H1 (cell line): ENCODE measurements around the gene ZNF83. TPM values are rescaled to one million over a fixed set of nuclear protein-coding genes. Genes with fewer than 3 reads are reported as not detected.

Source experiments
- ATF3 ChIP-seq: IDR thresholded peaks from 2 replicates; pipeline ENCODE4 v1.6.1; 2011; ENCODE audit warnings: low read depth, mild to moderate bottlenecking, low read length; ENCODE audit not compliant: insufficient read depth
- CHD2 ChIP-seq: IDR thresholded peaks from 2 replicates; pipeline ENCODE4 v1.6.1; 2012; ENCODE audit warnings: low read length, improper control_type of control experiment
- CHD7 ChIP-seq: fragments of 300-600 bp; sonication (generic); IDR thresholded peaks from 2 replicates; pipeline ENCODE4 v1.7.1; 2012; ENCODE audit warnings: low read length, moderate library complexity, mild to moderate bottlenecking, inconsistent platforms; ENCODE audit not compliant: insufficient replicate concordance
- CTBP2 ChIP-seq: IDR thresholded peaks from 2 replicates; pipeline ENCODE4 v1.7.0; 2011; ENCODE audit warnings: borderline replicate concordance, mild to moderate bottlenecking, moderate library complexity, mixed read lengths, low read length; ENCODE audit not compliant: insufficient read depth, insufficient read length
- HDAC6 ChIP-seq: IDR thresholded peaks from one replicate; pipeline ENCODE4 v1.7.1; 2012; ENCODE audit warnings: low read depth, mild to moderate bottlenecking, inconsistent platforms, low read length, moderate library complexity
- KDM5A ChIP-seq: fragments of 200-600 bp; IDR thresholded peaks from 2 replicates; pipeline ENCODE4 v1.7.1; 2012; ENCODE audit warnings: mild to moderate bottlenecking, low read length, inconsistent platforms, mixed read lengths
- NRF1 ChIP-seq: IDR thresholded peaks from 2 replicates; pipeline ENCODE4 v1.6.1; 2011; ENCODE audit warnings: mild to moderate bottlenecking, low read depth, low read length, improper control_type of control experiment
- TAF1 ChIP-seq: IDR thresholded peaks from 2 replicates; pipeline ENCODE4 v1.6.1; 2011; ENCODE audit warnings: mild to moderate bottlenecking, low read depth, low read length
- TAF7 ChIP-seq: optimal IDR thresholded peaks from 2 replicates; pipeline ENCODE3; 2011; ENCODE audit warnings: low read depth, mild to moderate bottlenecking, inconsistent platforms, low read length, moderate library complexity, borderline replicate concordance
- polyA plus RNA-seq, 7 experiments: library from polyadenylated mRNA; depleted of rRNA in 3 of 7; stranded (reverse) in 5 of 7; unstranded in 2 of 7; fragments of >200 nt in 5 of 7; fragments of 200-250 nt in 2 of 7; gene quantifications; 1 replicate in 5 of 7; 2 replicates in 1 of 7; 4 replicates in 1 of 7; pipeline versions ENCODE4 v1.2.1 to v1.2.3, GENCODE V29; 2011 to 2013; ENCODE audit warnings: missing spikeins in 2 of 7, mixed read lengths in 2 of 7
- total RNA-seq: library from RNA; stranded (reverse); fragmentation: NEBNext Ultra II Directional; extraction: Animal tissue kit (Norgen Biotek cat#: 25700); gene quantifications from 2 replicates; pipeline ENCODE4 v1.2.1, GENCODE V29; 2021

ZNF83 gene
- total and polyA plus RNA-seq, 2 of the 8 experiments (the other 6 are each of a cell fraction or from before 2014, with no cell fraction given): 13.2 to 19.4 TPM

GRCh38 chr19:52570000-52570861, 67.9 kb downstream of the ZNF83 start, which contains the start of gene ZNF701 (continued):
- TF ChIP-seq TAF7: peak; percentile 38
- TF ChIP-seq TAF1: peak; percentile 83
- TF ChIP-seq HDAC6: no peak
- TF ChIP-seq KDM5A: no peak
- TF ChIP-seq CHD2: 0 out of 2 replicates have a peak, but pooled peaks have one; percentile 1
- no peak for TF ChIP-seq CTBP2
- TF ChIP-seq NRF1: peak; percentile 69
- TF ChIP-seq ATF3: no peak
- no peak for TF ChIP-seq CHD7
